H1 (cell line): ENCODE data around the gene CTIF. TPM values are rescaled to one million over a fixed set of nuclear protein-coding genes. Genes with fewer than 3 reads are reported as not detected.
A peak's percentile ranks its signal among the peaks of the same experiment; 100 is the strongest.

ENCODE experiments used
- CTCF ChIA-PET: fragments of 300-600 bp; sonication (Branson Sonifier 250); formaldehyde crosslinking; loops from one replicate; lab custom pipeline; 2021; ENCODE audit not compliant: partially characterized antibody; lab: Charles Lee
- POLR2A ChIA-PET: fragments of 300-600 bp; sonication (Branson Sonifier 250); formaldehyde crosslinking; loops from one replicate; lab custom pipeline; 2021; ENCODE audit warnings: inconsistent platforms; ENCODE audit not compliant: partially characterized antibody; lab: Charles Lee
- DNase-seq, 2 experiments: peaks; one replicate each; pipeline versions ENCODE4 v3.0.0 to v3.0.0-alpha.2; 2010 to 2022; ENCODE audit warnings: low spot score in 2 of 2, low read depth in 1 of 2, mixed read lengths in 1 of 2
- FAIRE-seq: peaks from 2 replicates; lab custom pipeline; 2011; peaks lifted over from hg19 to GRCh38; lab: Jason Lieb, UNC
- H2AFZ ChIP-seq: 2 replicates; pipeline ENCODE4 v1.8.1; 2012; ENCODE audit warnings: low read length, inconsistent platforms
- H2AK5ac ChIP-seq: 2 replicates; pipeline ENCODE4 v1.6.1; 2013; ENCODE audit warnings: low read depth, low read length
- H2BK120ac ChIP-seq: replicated peaks from 2 replicates; pipeline ENCODE3; 2013; ENCODE audit warnings: low read depth, low read length, inconsistent platforms
- H2BK12ac ChIP-seq: 2 replicates; pipeline ENCODE4 v1.6.1; 2013; ENCODE audit warnings: low read depth, low read length
- H2BK15ac ChIP-seq: 2 replicates; pipeline ENCODE4 v1.6.1; 2013; ENCODE audit warnings: low read length
- H2BK20ac ChIP-seq: 2 replicates; pipeline ENCODE4 v1.6.1; 2013; ENCODE audit warnings: low read length
- H2BK5ac ChIP-seq: 2 replicates; pipeline ENCODE4 v1.6.1; 2013; ENCODE audit warnings: low read depth, low read length
- H3K14ac ChIP-seq: 2 replicates; pipeline ENCODE4 v1.6.1; 2013; ENCODE audit warnings: inconsistent platforms; ENCODE audit not compliant: insufficient read length
- H3K18ac ChIP-seq: 2 replicates; pipeline ENCODE4 v1.6.1; 2013; ENCODE audit warnings: low read length; ENCODE audit errors: extremely low read depth
- H3K23ac ChIP-seq: 2 replicates; pipeline ENCODE4 v1.6.1; 2013; ENCODE audit warnings: inconsistent platforms; ENCODE audit not compliant: insufficient read length
- H3K23me2 ChIP-seq: 2 replicates; pipeline ENCODE4 v1.6.1; 2013; ENCODE audit warnings: low read depth, low read length
- H3K27ac ChIP-seq: 2 replicates; pipeline ENCODE4 v1.6.1; 2011; ENCODE audit warnings: low read depth, low read length, inconsistent platforms
- H3K27me3 ChIP-seq, 4 experiments: replicated peaks in 1 of 4; 1 replicate in 1 of 4; 2 replicates in 3 of 4; pipeline versions ENCODE4 v1.6.1 to v1.8.1; 2011 to 2013; ENCODE audit warnings: low read length in 3 of 4, mild to moderate bottlenecking in 3 of 4, inconsistent platforms in 2 of 4, mixed read lengths in 2 of 4, moderate library complexity in 1 of 4; ENCODE audit not compliant: control insufficient read depth in 3 of 4, insufficient read depth in 3 of 4; ENCODE audit errors: extremely low read depth in 1 of 4
- H3K36me3 ChIP-seq, 4 experiments: 2 replicates each; pipeline versions ENCODE4 v1.6.1 to v1.8.1; 2011 to 2013; ENCODE audit warnings: mild to moderate bottlenecking in 4 of 4, low read length in 3 of 4, moderate library complexity in 2 of 4, control low read depth in 1 of 4, inconsistent platforms in 1 of 4; ENCODE audit not compliant: insufficient read depth in 4 of 4, control insufficient read depth in 2 of 4
- H3K4ac ChIP-seq: replicated peaks from 2 replicates; pipeline ENCODE3; 2013; ENCODE audit warnings: low read length, low read depth, mixed read lengths, inconsistent platforms; ENCODE audit not compliant: insufficient read length
- H3K4me1 ChIP-seq, 4 experiments: replicated peaks in 1 of 4; 1 replicate in 1 of 4; 2 replicates in 3 of 4; pipeline versions ENCODE4 v1.6.1 to v1.8.1; 2011 to 2013; ENCODE audit warnings: low read length in 3 of 4, inconsistent platforms in 2 of 4, mixed read lengths in 1 of 4; ENCODE audit not compliant: insufficient read depth in 4 of 4, control insufficient read depth in 3 of 4
- H3K4me2 ChIP-seq, 2 experiments: 2 replicates each; pipeline versions ENCODE4 v1.6.1 to v1.8.1; 2011 to 2013; ENCODE audit warnings: low read depth in 2 of 2, low read length in 2 of 2, control low read depth in 1 of 2, inconsistent platforms in 1 of 2, mild to moderate bottlenecking in 1 of 2; ENCODE audit not compliant: insufficient read depth in 1 of 2
- H3K4me3 ChIP-seq, 4 experiments: fragments of 200-600, 300-600 bp in 1 of 4; sonication (generic), shearing (Covaris generic), sonication (Bioruptor Twin) in 1 of 4; 2 replicates each; pipeline versions ENCODE4 v1.5.1 to v1.8.1; 2011 to 2016; ENCODE audit warnings: low read length in 4 of 4, low read depth in 3 of 4, control low read depth in 2 of 4, inconsistent platforms in 2 of 4, mild to moderate bottlenecking in 2 of 4, mixed read lengths in 1 of 4, moderate library complexity in 1 of 4; ENCODE audit not compliant: insufficient read depth in 2 of 4; ENCODE audit errors: extremely low read depth in 1 of 4
- H3K56ac ChIP-seq: replicated peaks from 2 replicates; pipeline ENCODE3; 2013; ENCODE audit warnings: low read depth, mild to moderate bottlenecking, mixed read lengths, low read length, inconsistent platforms; ENCODE audit not compliant: insufficient read length
- H3K79me1 ChIP-seq: 2 replicates; pipeline ENCODE4 v1.6.1; 2013; ENCODE audit warnings: low read depth, low read length, control low read depth
- H3K79me2 ChIP-seq, 2 experiments: 2 replicates each; pipeline versions ENCODE4 v1.6.1 to v1.8.1; 2012 to 2013; ENCODE audit warnings: low read length in 2 of 2, mild to moderate bottlenecking in 2 of 2, inconsistent platforms in 1 of 2; ENCODE audit not compliant: insufficient read depth in 2 of 2, control insufficient read depth in 1 of 2
- H3K9ac ChIP-seq, 4 experiments: replicated peaks in 1 of 4; 1 replicate in 1 of 4; 2 replicates in 3 of 4; pipeline versions ENCODE4 v1.6.1 to v1.8.1; 2011 to 2013; ENCODE audit warnings: low read depth in 3 of 4, low read length in 3 of 4, control low read depth in 2 of 4, mild to moderate bottlenecking in 2 of 4, moderate library complexity in 2 of 4, inconsistent platforms in 1 of 4; ENCODE audit errors: extremely low read depth in 1 of 4
- H3K9me3 ChIP-seq, 2 experiments: 2 replicates each; pipeline versions ENCODE4 v1.6.1 to v1.8.1; 2012 to 2013; ENCODE audit warnings: mild to moderate bottlenecking in 2 of 2, moderate library complexity in 2 of 2, control low read depth in 1 of 2, inconsistent platforms in 1 of 2, low read depth in 1 of 2, low read length in 1 of 2, mixed read lengths in 1 of 2; ENCODE audit not compliant: insufficient read depth in 2 of 2
- H4K20me1 ChIP-seq, 2 experiments: replicated peaks in 1 of 2; 2 replicates each; pipeline versions ENCODE3 to v1.8.1; 2011 to 2013; ENCODE audit warnings: inconsistent platforms in 2 of 2, low read length in 2 of 2, mild to moderate bottlenecking in 1 of 2; ENCODE audit not compliant: insufficient read depth in 2 of 2, control insufficient read depth in 1 of 2
- H4K5ac ChIP-seq: 2 replicates; pipeline ENCODE4 v1.6.1; 2013; ENCODE audit warnings: low read length, low read depth, mixed read lengths, inconsistent platforms; ENCODE audit not compliant: insufficient read length
- H4K8ac ChIP-seq: 2 replicates; pipeline ENCODE4 v1.8.0; 2013; ENCODE audit warnings: mild to moderate bottlenecking, moderate library complexity, low read length, inconsistent platforms; ENCODE audit not compliant: insufficient read depth; ENCODE audit errors: extremely low read depth
- H4K91ac ChIP-seq: replicated peaks from 2 replicates; pipeline ENCODE3; 2013; ENCODE audit warnings: low read length, mixed read lengths, inconsistent platforms; ENCODE audit not compliant: insufficient read length
- BCL11A ChIP-seq, 2 experiments: IDR thresholded peaks; one replicate each; pipeline ENCODE4 v1.6.1; 2011; ENCODE audit warnings: low read depth in 2 of 2, low read length in 2 of 2, mild to moderate bottlenecking in 2 of 2
- CBX8 ChIP-seq: fragments of 300-800, 300-1000 bp; sonication (generic); IDR thresholded peaks from 2 replicates; pipeline ENCODE4 v1.7.1; 2016; ENCODE audit warnings: low read depth, low read length, borderline replicate concordance
- CTCF ChIP-seq, 3 experiments: IDR thresholded peaks; 1 replicate in 2 of 3; 2 replicates in 1 of 3; pipeline versions ENCODE4 v1.5.1 to v1.6.1; 2011; ENCODE audit warnings: low read length in 3 of 3, mild to moderate bottlenecking in 3 of 3, inconsistent platforms in 2 of 3, low read depth in 1 of 3, moderate library complexity in 1 of 3; ENCODE audit not compliant: insufficient read depth in 1 of 3; ENCODE audit errors: control extremely low read depth in 1 of 3
- FOSL1 ChIP-seq: IDR thresholded peaks from 2 replicates; pipeline ENCODE4 v1.6.1; 2011; ENCODE audit warnings: mild to moderate bottlenecking, low read depth, low read length, moderate library complexity; ENCODE audit not compliant: insufficient read depth
- KDM5A ChIP-seq: fragments of 200-600 bp; IDR thresholded peaks from 2 replicates; pipeline ENCODE4 v1.7.1; 2012; ENCODE audit warnings: mild to moderate bottlenecking, low read length, inconsistent platforms, mixed read lengths
- RXRA ChIP-seq: IDR thresholded peaks from 2 replicates; pipeline ENCODE4 v1.6.1; 2011; ENCODE audit warnings: low read depth, mild to moderate bottlenecking, low read length, moderate library complexity; ENCODE audit not compliant: insufficient read depth
- SIRT6 ChIP-seq: IDR thresholded peaks from one replicate; pipeline ENCODE4 v1.7.1; 2012; ENCODE audit warnings: low read length, inconsistent platforms
- SP2 ChIP-seq: IDR thresholded peaks from 2 replicates; pipeline ENCODE4 v1.6.1; 2012; ENCODE audit warnings: mild to moderate bottlenecking, low read length, inconsistent platforms
- TAF7 ChIP-seq: optimal IDR thresholded peaks from 2 replicates; pipeline ENCODE3; 2011; ENCODE audit warnings: low read depth, mild to moderate bottlenecking, inconsistent platforms, low read length, moderate library complexity, borderline replicate concordance
- WGBS, 2 experiments: shearing (Covaris generic) in 1 of 2; methylation state at CpG; one replicate each; pipeline versions ENCODE4 v1.1.6 to v1.1.7; 2013 to 2015; ENCODE audit warnings: low lambda C conversion rate in 2 of 2, mixed read lengths in 2 of 2, inconsistent platforms in 1 of 2, low coverage in 1 of 2, missing lambda C conversion rate in 1 of 2; ENCODE audit not compliant: insufficient replicate concordance in 2 of 2, insufficient coverage in 1 of 2, insufficient read length in 1 of 2; ENCODE audit errors: extremely low coverage in 1 of 2, missing lambda C conversion rate in 1 of 2; 5-methylcytosine and 5-hydroxymethylcytosine counted together
- polyA plus RNA-seq, 7 experiments: library from polyadenylated mRNA; depleted of rRNA in 3 of 7; stranded (reverse) in 5 of 7; unstranded in 2 of 7; fragments of >200 nt in 5 of 7; fragments of 200-250 nt in 2 of 7; gene quantifications; 1 replicate in 5 of 7; 2 replicates in 1 of 7; 4 replicates in 1 of 7; pipeline versions ENCODE4 v1.2.1 to v1.2.3, GENCODE V29; 2011 to 2013; ENCODE audit warnings: missing spikeins in 2 of 7, mixed read lengths in 2 of 7
- total RNA-seq: library from RNA; stranded (reverse); fragmentation: NEBNext Ultra II Directional; extraction: Animal tissue kit (Norgen Biotek cat#: 25700); gene quantifications from 2 replicates; pipeline ENCODE4 v1.2.1, GENCODE V29; 2021

CTIF gene
- total and polyA plus RNA-seq, 2 of the 8 experiments (the other 6 are each of a cell fraction or from before 2014, with no cell fraction given) = 9.0 to 17.8 TPM

GRCh38 chr18:48904847-48905394, 366.1 kb downstream of the CTIF start:
- no peaks in the 10 kb centered on the region for H3K79me2 ChIP-seq
- TF ChIP-seq TAF7 (no peak), BCL11A (IDR thresholded peaks at IDR 0.05; ENCODE audit: low read depth in 2 of 2, low read length in 2 of 2) (no peak), KDM5A (no peak), SP2 (no peak), SIRT6 (no peak), FOSL1 (no peak), CTCF (IDR thresholded peaks at IDR 0.05; ENCODE audit: control extremely low read depth in 1 of 3, insufficient read depth in 1 of 3, low read depth in 1 of 3, low read length in 3 of 3) (no peak), CBX8 (no peak), RXRA (no peak)
- TF ChIP-seq, all 59 proteins: peak for 0
- H3K79me1 ChIP-seq = no peaks in the 10 kb centered on the region
- H3K23ac ChIP-seq = no peak overlapping the region
- peak overlapping the region; percentile 88; the same call in 1 of the 2 replicates for H2AK5ac ChIP-seq
- H3K36me3 ChIP-seq = no peaks in the 10 kb centered on the region
- H2BK15ac ChIP-seq = no peak overlapping the region
- FAIRE-seq (no peak), DNase-seq (no peak)
- H3K9ac ChIP-seq = no peak overlapping the region
- no peak overlapping the region for H3K4me2 ChIP-seq
- no peak overlapping the region for H4K91ac ChIP-seq
- H3K18ac ChIP-seq = no peak overlapping the region
- H2BK20ac ChIP-seq = no peak overlapping the region
- peaks cover 0 to 3% of the 10 kb centered on the region in 2 experiments; a peak in 1 of 4 replicates for H3K9me3 ChIP-seq
- H4K8ac ChIP-seq = no peak overlapping the region
- no peaks in the 10 kb centered on the region for H3K4me1 ChIP-seq
- no peak overlapping the region for H3K56ac ChIP-seq
- H2BK12ac ChIP-seq = no peak overlapping the region
- 59% methylated on average over 3 of the region's 3 CpGs; no CpG with 5 or more reads in 1 of the 2 experiments for WGBS, 2 experiments
- no peak overlapping the region for H2AFZ ChIP-seq
- H4K5ac ChIP-seq = no peak overlapping the region
- peaks cover 5% of the 10 kb centered on the region; the same call in 1 of the 2 replicates for H3K23me2 ChIP-seq
- no peak overlapping the region for H3K4me3 ChIP-seq
- no peak overlapping the region for H3K14ac ChIP-seq
- POLR2A ChIA-PET = no interaction called here
- no peak overlapping the region for H3K4ac ChIP-seq
- no peak overlapping the region for H3K27ac ChIP-seq
- no peak overlapping the region for H2BK120ac ChIP-seq
- H4K20me1 ChIP-seq = no peaks in the 10 kb centered on the region
- CTCF ChIA-PET = interaction anchor here (1.9 kb wide), 1 partner anchor 8 kb away, joined by 5 read pairs; no protein-coding TSS in a partner anchor
- 0 out of 2 replicates have a peak overlapping the region, but pooled peaks have one; percentile 19 for H2BK5ac ChIP-seq
- no peaks in the 10 kb centered on the region; a peak in 1 of 7 replicates for H3K27me3 ChIP-seq
